ENCODE data around the gene PRM1. TPM values are rescaled to one million over a fixed set of nuclear protein-coding genes. Genes with fewer than 3 reads are reported as not detected.

The PRM1 gene
- total RNA-seq, 1 experiment from 2014 or later: not detected

DNA sequence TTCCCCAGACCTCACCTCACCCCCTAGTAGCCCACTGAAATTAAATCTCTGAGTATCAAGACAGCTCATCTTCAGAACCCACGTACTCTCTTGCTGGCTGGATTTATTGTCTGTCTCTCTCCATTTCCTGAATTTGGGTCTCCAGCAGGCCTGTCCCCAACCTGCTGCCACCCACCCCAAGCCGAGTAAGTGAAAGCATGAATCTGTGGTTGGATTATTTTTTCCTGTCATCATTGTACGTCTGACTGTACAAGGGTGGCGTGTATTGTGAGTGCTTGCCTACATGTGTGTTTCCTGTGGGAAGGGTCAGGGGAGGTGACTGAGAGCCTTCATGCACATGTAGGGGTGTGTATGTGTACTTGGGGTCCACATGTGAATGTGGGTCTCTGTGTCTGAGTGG lies 17.4 kb downstream of the PRM1 start:
- H4K91ac ChIP-seq (ENCODE audit: insufficient read length, low read depth, low read length): no peak overlapping the region
- Mint-ChIP-seq H3K27ac (no peak overlapping the region), H3K4me1 (peaks cover 7 to 10% of the 10 kb centered on the region in 2 experiments)

More for the DNA sequence above, 17.4 kb downstream of the PRM1 start:
- H3K9me3 ChIP-seq (ENCODE audit: control insufficient read depth, low read depth, low read length): no peaks in the 10 kb centered on the region
- no peaks in the 10 kb centered on the region for H3K23me2 ChIP-seq (ENCODE audit: insufficient read length, low read depth, low read length, poor library complexity, severe bottlenecking)
- H2AFZ ChIP-seq (ENCODE audit: low read length): no peak overlapping the region
- no peak overlapping the region for H2BK120ac ChIP-seq (ENCODE audit: low read depth, low read length, poor library complexity, severe bottlenecking)
- no peak overlapping the region for H3K4ac ChIP-seq (ENCODE audit: low read depth, low read length)
- no peak overlapping the region for H3K4me3 Mint-ChIP-seq
- no peak overlapping the region for H2BK20ac ChIP-seq (ENCODE audit: low read depth, low read length, poor library complexity, severe bottlenecking)
- no peaks in the 10 kb centered on the region for H3K36me3 Mint-ChIP-seq (ENCODE audit: insufficient read depth in 1 of 3, low read depth in 3 of 3)
- H3K4me1 ChIP-seq (ENCODE audit: insufficient read depth, low read length): peaks cover 5% of the 10 kb centered on the region; the same call in 1 of the 2 replicates
- no peaks in the 10 kb centered on the region; the same call in none of the 2 replicates for H3K27me3 Mint-ChIP-seq (ENCODE audit: low read depth)
- H3K9ac ChIP-seq (ENCODE audit: extremely low read depth, insufficient read length, low read length): no peak overlapping the region
- H2BK15ac ChIP-seq (ENCODE audit: low read depth, low read length): no peak overlapping the region
- no peak overlapping the region for H4K5ac ChIP-seq (ENCODE audit: insufficient read length, low read depth, low read length)
- no CpG with 5 or more reads among the region's 4 CpGs for WGBS (ENCODE audit: extremely low coverage, insufficient read length, low lambda C conversion rate)
- no peak overlapping the region for H2AK5ac ChIP-seq (ENCODE audit: insufficient read length, low read length)
- no peak overlapping the region for H3K56ac ChIP-seq (ENCODE audit: insufficient read length, low read depth, low read length)
- no peak overlapping the region for H3K4me2 ChIP-seq (ENCODE audit: insufficient read depth, insufficient read length, low read length)
- H3K23ac ChIP-seq (ENCODE audit: insufficient read length, low read depth, low read length): no peak overlapping the region
- no peak for DNase-seq
- no peaks in the 10 kb centered on the region for H3K79me1 ChIP-seq (ENCODE audit: insufficient read depth, low read depth, low read length, poor library complexity, severe bottlenecking)
- no peak overlapping the region for H3T11ph ChIP-seq (ENCODE audit: low read length)
- no peaks in the 10 kb centered on the region for H3K79me2 ChIP-seq (ENCODE audit: insufficient read depth, low read length)
- no peak overlapping the region for H3K27ac ChIP-seq (ENCODE audit: insufficient read length, low read depth, low read length)
- H4K20me1 ChIP-seq (ENCODE audit: control insufficient read depth, insufficient read depth, insufficient read length): no peaks in the 10 kb centered on the region
- TF ChIP-seq, protein P1, sequence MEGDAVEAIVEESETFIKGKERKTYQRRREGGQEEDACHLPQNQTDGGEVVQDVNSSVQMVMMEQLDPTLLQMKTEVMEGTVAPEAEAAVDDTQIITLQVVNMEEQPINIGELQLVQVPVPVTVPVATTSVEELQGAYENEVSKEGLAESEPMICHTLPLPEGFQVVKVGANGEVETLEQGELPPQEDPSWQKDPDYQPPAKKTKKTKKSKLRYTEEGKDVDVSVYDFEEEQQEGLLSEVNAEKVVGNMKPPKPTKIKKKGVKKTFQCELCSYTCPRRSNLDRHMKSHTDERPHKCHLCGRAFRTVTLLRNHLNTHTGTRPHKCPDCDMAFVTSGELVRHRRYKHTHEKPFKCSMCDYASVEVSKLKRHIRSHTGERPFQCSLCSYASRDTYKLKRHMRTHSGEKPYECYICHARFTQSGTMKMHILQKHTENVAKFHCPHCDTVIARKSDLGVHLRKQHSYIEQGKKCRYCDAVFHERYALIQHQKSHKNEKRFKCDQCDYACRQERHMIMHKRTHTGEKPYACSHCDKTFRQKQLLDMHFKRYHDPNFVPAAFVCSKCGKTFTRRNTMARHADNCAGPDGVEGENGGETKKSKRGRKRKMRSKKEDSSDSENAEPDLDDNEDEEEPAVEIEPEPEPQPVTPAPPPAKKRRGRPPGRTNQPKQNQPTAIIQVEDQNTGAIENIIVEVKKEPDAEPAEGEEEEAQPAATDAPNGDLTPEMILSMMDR (conservative IDR thresholded peaks at IDR 0.05): no peak
- no peak overlapping the region for H3K14ac ChIP-seq (ENCODE audit: insufficient read depth, low read length)
- H3K9me3 Mint-ChIP-seq: no peaks in the 10 kb centered on the region
- H3K27me3 ChIP-seq (ENCODE audit: insufficient read depth, low read length): no peaks in the 10 kb centered on the region
- no peak overlapping the region for H4K8ac ChIP-seq (replicated peaks; ENCODE audit: insufficient read length, low read depth, low read length)
- H2BK12ac ChIP-seq (ENCODE audit: insufficient read length, low read depth, low read length): no peak overlapping the region
- H3K18ac ChIP-seq (ENCODE audit: insufficient read length, low read depth, low read length): no peak overlapping the region
- H2BK5ac ChIP-seq (ENCODE audit: insufficient read length, low read length): no peak overlapping the region

Data from H9 (cell line).